HUDEP-2 (cell line): Measurements from ENCODE around the gene DCAF12.
"Not testable (repeated sequence)": the region's sequence is repeated elsewhere in the genome, so short reads cannot be mapped to it uniquely, and the experiment has no call there.

Source experiments
- DNase-seq, 76 experiments: peaks; one replicate each; lab custom pipeline; 2025; ENCODE audit not compliant: unreplicated experiment in 76 of 76; lab: John Stamatoyannopoulos, UW

The DCAF12 gene

DNA sequence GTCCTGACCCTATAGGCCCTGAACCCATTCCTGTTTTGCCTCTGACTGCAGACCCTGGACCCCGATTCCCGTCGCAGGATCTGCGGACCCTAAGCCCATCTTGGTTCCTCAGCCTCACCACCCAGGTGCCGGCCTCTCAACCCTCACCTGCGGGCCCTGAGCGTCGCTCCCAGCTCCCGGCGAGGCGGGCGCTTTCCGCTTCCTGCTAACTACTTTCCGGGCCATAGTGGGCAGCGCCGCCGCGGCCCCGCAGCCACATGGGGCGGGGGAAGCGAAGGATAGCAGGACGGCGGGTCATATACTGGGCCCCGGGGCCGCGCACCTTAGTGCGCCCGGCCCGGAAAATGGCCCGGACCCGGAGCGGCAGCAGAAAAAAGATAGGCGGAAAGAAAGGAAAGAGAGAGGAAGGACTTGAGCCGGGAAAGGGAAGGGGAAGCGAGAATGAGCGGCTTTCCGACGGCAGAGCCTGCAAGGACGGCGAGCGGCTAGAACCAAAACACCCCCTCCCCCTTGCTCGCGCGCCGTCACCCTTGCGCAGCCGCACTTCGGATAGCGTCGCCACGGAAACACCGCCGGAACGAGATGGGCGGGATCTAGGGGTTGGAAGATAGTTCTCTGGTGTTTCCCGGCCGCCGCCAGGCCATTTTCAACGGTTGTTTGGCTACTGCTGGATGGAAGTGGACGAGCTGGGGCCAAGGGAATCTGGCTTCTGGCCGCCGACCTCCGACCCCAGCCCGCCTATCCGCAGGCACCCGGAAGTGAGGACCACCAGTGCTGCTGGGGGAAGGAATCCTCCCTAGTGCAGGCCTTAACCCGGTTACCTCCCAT is at the start of gene DCAF12:
Gene DCAF12, minus strand, starts transcription at position 492 of the 828 bp plus-strand sequence. Its CDS starts 267 bp downstream, at position 225.
- peak in 74 of 76 experiments; percentile 11 to 90 (median 80) for DNase-seq

DNA sequence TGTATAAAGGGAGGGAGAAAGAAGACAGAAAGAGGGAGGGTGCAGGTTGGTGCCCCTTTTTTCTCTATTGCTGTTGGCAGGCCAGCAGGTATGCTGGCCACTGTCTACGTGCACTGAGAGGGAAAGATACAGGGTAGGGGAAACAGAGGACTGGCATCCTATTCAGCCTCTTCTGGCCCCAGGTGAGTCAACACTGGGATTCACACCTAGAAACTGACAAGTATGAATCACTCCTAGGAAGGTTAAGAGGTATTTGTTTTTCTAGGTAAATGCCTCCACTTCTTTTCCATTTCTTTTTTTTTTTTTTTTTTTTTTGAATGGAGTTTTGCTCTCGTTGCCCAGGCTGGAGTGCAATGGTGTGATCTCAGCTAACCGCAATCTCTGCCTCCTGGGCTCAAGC is 49.6 kb upstream of the DCAF12 start:
- no peak for DNase-seq

DNA sequence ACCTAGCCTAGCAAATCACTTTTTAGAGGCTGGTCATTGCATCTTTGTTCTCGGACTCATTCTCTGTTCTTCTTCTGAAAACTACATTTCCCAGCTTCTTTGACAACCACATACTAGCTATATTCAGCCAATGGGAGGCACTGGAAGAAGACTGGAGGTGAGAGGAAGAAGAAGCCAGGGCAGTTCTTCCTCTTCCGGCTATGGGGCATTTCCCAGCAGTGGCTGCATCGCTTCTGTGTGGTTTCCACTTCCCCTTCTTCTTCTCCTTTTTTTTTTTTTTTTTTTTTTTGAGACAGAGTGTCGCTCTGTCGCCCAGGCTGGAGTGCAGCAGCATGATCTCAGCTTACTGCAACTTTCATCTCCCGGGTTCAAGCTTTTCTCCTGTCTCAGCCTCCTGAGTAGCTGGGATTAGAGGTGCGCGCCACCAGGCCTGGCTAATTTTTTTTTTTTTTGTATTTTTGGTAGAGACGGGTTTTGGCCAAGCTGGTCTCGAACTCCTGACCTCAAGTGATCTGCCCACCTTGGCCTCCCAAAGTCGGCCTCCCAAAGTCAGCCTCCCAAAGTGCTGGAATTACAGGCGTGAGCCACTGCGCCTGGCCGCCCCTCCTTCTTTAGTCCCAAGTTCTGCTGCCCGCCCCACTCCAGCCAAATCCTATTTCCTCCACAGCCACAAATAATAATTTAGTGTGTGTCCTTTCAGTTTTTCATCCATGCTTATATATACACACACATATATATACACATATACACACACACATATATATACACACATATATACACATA is 45.4 kb upstream of the DCAF12 start:
- no peak for DNase-seq

DNA sequence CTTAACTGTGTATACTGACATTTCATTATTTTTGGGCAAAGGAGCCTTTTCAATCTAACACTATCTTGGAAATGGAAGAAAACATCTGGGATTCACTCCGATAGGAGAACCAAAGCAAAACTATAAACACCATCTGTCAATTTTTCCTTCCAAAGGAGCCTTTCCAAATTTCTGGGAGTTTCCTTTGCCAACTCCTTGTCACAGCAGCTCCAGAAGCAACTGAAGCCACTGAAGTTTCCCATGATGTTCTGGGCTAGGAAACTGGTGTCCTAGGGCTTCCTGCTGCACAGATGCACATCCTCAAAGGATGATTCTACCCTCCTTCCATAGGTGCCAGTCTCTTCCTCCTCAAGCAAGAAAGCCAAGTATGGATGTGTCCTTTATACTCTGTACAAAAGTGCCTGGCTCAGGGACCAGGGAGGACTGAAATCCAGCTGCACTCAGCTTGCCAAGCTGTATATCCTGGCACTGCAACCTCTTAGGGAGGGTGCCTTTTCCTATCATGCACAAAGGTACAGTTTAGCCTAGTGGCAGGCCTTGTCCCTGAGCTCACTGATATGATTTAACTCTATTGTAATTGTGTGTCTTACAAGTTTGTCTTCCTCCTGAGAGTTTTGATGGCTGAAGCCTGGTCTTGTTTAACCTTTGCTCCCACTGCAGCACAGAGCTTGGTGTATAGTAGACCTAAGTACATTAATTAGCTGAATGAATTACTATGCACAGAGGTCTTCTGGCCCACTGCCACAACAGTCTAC is 43.9 kb upstream of the DCAF12 start:
- DNase-seq = no peak

DNA sequence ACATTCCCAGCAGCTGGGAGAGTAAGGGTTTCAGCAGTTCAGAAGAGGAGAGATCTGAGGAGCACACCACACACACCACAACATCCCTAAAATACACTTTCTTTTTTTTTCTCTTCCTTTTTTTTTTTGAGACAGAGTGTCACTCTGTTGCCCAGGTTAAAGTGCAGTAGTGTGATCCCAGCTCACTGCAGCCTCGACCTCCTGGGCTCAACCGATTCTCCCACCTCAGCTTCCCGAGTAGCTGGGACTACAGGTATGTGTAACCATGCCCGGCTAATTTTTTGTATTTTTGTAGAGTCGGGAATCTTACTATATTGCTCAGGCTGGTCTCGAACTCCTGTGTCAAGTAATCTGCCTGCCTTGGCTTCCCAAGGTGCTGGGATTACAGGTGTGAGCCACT is 42.6 kb upstream of the DCAF12 start:
- DNase-seq = no peak

DNA sequence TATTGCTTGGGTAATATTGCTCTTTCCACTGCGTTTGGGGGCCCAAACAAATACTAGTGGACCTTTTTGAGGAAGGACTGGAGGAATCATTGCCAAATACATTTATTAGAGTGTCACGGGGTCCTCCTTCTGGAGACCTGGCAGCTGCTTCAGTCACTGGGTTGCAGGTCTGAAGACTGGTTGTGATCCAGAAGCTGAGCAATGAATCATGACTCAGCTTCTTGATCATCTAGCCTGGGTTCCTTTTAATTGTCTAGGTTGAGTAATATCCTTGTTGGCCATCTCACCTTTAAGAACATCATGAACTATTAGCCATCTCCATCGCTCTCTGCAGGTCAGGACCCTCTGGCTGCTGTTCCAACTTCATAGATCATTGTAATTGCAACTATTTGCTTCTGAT is 36.9 kb upstream of the DCAF12 start:
- DNase-seq = no peak

DNA sequence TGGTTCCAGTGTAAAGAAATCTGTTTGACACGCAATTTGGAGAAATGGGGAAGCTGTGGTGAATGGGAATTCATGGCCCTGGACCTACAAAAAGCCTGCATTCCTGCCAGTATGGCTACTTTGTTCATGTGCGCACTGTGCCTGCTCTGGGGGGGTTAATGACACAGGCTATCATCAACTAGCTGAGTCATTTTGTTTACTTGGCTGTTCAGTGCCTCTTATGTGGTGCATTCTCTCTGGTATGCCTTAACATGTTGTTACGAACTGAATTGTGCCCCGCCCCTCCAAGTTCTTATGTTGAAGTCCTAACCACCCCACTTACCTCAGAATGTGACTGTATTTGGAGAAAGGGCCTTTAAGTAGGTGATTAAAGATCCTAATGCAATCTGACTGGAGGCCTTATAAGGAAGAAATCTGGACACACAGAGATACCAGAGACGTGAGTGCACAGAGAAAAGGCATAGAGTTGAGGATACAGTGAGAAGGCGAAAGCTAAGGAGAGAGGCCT is 31.9 kb upstream of the DCAF12 start:
- DNase-seq = peak in 3 of 76 experiments; percentile 22 to 41 (median 32)

DNA sequence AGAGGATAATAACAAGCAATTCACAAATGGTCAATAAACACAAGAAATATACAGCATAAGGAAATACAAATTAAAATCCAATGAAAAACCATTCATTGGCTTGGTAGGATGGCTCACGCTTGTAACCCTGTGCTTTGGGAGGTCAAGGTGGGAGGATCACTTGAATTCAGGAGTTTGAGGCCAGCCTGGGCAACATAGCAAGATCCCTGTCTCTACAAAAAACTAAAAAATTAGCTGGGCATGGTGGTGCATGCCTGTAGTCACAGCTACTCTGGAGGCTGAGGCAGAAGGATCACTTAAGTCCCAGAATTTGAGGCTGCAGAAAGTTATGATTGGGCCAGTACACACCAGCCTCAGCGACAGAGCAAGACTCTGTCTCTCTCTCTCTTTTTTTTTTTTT is 31.4 kb upstream of the DCAF12 start:
- DNase-seq = no peak

DNA sequence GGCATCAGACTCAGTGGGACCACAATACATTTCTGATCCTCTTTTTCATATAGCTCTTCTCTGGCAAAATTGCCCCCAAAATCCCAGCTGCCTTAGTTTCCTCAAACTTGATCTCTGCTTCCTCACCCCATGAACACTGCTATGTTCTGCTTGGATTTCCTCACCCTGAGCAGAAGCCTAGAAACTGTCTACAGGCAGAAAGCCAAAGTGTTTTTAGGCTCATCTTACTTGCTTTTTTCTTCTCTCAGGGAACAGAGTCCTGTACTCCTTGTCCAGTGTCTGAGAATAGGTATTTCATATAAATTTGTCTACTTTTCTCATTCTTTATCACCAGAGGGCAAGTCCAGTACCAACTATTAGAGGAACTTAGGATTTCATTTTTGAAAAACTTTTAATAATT is 30.8 kb upstream of the DCAF12 start:
- no peak for DNase-seq

DNA sequence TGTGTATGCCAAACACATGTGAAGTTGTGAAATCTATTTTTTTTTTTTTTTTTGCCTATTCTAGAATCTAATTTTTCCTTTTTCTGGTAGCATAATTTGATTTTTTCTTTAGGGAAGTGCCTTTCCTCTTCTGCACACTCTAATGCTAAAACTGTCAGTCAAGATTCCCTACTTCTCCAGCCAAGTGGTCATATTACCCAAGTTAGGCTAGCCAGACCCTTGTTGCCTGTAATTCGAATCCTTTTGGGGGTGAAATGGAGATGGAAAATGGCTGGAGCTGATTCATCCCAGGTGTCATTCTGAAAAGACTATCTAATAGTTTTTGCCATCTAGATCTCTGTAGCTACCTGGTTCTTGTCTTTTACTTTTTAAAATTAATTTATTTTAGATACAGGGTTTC is 27.6 kb upstream of the DCAF12 start:
- DNase-seq = no peak

DNA sequence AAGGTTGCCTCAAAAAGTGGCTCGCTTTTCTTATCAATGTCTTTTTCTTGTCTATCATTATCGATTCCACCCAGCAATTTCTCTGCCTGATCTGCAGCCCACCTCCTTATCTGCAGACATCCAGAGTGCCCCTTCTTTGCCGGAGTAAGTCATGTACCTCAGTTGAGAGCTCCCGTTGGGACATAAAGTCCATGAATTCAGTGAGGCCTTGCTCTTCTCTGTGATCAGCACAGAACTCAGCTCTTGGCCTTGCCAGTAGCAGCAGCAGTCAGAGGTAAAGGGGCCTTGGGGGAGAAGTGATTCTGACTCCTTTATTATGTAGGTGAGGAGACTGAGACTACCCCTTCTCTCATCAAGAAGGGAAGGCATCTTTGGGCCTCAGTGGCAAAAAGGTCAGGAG is 24.9 kb upstream of the DCAF12 start:
- DNase-seq = peak in 23 of 76 experiments; percentile 3 to 55 (median 19)

DNA sequence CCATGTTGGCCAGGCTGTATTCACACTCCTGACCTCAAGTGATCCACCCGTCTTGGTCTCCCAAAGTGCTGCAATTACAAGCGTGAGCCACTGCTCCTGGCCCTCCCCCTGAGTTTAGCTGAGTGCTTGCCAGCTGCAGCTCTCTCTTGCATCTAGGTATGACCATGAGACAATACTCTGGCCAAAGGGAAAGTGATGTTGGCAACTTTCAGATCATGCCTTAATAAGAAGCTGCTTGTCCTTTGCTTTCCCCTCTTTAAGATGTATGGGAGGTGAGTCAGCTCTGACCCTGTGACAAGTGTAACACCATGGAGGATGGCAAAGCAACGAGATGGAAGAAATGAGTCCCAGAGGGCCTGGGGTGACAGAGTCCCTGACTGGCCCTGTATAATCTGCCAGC is 18.7 kb upstream of the DCAF12 start:
- peak in 1 of 76 experiments; percentile 16 for DNase-seq

DNA sequence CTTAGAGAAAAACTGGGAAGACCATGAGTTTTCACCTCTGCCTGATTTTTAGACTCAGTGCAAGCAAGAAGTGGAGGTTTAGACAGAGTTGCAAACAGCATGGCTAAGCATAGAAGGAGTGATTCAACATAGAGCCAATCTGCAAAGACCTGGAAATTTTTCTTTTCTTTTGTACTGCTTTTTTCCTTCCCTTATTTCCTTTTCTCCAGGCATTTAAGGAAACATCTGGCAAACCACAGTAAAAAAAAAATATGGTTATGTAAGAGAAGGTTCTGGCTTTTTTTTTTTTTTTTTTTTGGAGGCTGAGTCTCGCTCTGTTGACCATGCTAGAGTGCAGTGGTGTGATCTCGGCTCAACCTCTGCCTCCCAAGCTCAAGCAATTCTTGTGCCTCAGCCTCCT is 16.6 kb upstream of the DCAF12 start:
- DNase-seq = no peak

DNA sequence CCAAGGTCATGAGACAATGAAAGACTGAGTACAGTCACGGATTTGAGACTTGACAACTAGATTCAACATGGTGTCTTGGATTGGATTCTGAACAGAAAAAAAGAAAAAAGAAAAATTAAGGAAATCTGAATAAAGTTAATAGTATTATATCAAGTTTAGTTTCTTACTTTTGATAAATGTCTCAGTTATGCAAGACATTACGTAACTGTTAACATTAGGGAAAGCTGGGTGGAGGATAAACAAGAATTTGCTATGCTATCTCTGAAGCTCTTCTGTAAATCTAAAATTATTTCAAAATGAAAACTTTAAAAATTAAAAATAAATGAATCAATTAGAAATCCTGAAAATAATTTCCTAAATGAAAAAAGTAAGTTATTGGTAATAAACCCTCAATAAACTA is 14.4 kb upstream of the DCAF12 start:
- no peak for DNase-seq

DNA sequence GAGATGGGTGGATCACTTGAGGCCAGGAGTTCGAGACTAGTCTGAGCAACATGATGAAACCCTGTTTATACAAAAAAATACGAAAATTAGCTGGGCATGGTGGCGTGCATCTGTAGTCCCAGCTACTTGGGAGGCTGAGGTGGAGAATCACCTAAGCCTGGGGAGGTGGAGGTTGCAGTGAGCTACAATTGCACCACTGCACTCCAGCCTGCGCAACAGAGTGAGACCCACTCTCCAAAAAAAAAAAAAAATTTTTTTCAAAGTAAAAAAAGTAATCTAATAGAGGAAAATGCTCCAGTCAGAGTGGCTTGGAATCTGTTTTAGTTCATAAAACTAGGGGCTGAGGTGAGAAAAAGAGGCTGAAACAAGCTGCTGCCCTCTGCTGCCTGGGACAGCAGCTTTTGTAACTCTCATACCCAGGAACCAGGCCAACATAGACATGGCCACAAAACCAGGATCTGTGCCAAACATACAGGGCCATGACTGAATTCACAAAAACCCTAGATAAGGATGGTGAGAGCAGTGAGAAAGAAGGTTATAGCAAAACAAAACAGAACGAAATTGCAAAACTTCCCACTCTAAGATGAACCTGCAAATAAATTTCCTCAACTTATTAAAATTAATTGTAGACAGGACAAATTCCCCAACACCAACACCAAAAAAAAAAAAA is 13.1 kb upstream of the DCAF12 start:
- DNase-seq = peak in 72 of 76 experiments; percentile 19 to 92 (median 77)

DNA sequence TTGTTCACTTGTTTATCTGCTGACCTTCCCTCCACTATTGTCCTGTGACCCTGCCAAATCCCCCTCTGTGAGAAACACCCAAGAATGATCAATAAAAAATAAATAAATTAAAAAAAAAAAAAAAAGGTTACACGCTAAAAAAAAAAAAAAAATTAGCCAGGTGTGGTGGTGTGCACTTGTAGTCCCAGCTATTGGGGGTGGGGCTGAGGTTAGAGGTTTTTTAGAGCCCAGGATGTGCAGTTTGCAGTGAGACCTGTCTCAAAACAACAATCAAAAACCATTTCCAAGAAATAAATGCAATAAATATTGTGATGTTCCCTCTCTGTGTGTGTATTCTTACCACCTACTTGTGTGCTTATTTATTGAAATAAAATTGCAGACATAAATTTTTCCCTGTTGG is 12.1 kb upstream of the DCAF12 start:
- not testable (repeated sequence) for DNase-seq

DNA sequence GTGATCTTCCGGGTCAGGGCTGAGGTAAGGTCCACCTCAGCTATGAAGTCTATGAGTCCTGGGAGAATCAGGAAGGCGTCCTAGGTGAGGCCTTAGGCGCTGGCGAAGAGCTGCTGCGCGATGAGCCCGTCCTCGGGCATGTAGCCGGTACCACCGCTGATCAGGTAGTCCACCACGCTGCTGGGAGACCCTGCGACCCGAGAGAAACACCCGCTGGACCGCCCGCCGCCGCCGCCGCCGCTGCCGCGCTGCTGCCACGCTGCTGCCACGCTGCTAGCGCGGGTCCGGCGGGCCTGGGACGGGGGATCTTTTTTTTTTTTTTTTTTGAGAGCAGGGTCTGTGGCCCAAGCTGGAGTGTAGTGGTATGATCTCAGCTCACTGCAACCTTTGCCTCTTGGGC is 8.0 kb upstream of the DCAF12 start:
- DNase-seq = no peak

DNA sequence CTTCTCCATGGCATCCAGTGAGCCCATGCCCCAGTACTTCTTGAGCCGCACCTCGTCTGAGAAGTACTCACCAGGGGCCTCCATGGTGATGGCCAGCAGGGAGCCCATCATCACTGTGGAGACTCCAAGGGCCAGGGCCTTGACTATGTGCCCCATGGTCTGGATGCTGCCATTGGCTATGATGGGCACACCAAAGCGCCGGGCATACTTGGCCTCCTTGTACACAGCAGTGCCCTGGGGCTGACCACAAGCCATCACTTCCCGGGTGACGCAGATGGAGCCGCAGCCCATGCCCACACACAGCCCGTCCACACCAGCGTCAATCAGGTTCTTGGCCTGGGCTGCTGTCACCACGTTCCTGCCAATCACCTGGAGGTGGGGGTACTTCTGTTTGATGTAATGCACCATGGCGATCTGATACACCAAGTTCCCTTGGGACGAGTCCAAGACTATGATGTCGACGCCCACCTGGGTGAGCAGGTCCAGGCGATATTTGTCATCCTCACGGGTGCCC is 7.0 kb upstream of the DCAF12 start:
- DNase-seq = no peak

DNA sequence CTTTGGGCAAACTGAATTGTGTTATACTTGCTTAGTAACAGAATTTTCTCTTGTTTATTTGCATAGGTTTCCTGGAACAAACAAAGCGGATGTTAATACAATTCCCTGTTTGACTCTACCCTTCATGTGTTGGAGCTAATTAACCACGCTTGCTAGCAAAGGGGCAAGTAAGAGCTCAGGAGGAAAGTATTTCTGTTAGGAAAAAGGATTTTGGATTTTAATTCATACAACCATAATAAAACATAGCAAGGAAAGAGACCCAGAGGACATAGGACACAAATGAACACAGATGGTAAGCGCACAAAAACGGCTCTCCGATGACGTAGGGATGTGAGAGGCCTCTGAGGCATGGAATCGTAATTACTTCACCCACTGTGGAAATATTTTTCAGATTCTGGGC is 5.1 kb upstream of the DCAF12 start:
- DNase-seq = no peak
